Measurements from ENCODE around the gene GFY. TPM values are rescaled to one million over a fixed set of nuclear protein-coding genes. Genes with fewer than 3 reads are reported as not detected.

GFY gene
- total and polyA plus RNA-seq, 9 of the 15 experiments (the other 6 are each of a cell fraction or from before 2014, with no cell fraction given), result 0.06 to 0.40 (median 0.19) TPM; not detected in 3

DNA sequence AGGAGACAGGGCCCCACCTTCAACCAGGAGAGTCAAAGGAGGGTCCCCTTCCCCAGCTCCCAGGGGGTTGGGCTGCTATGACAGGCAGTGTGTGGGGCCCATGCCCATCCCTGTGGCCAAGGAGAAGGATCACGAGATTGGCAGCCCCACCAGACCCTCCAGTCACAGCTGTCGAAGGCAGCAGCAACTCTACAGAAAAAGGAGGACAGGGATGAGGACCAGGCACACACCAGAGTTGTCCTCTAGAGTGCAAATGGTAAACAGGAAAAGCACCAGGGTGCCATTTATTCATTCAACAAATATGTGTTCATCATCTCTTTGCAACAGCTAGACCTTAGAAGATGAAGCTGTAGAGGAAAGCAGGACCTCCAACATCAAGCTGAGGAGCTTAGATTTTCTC is 6.0 kb upstream of the GFY start (continued):
- TF ChIP-seq, protein P1, sequence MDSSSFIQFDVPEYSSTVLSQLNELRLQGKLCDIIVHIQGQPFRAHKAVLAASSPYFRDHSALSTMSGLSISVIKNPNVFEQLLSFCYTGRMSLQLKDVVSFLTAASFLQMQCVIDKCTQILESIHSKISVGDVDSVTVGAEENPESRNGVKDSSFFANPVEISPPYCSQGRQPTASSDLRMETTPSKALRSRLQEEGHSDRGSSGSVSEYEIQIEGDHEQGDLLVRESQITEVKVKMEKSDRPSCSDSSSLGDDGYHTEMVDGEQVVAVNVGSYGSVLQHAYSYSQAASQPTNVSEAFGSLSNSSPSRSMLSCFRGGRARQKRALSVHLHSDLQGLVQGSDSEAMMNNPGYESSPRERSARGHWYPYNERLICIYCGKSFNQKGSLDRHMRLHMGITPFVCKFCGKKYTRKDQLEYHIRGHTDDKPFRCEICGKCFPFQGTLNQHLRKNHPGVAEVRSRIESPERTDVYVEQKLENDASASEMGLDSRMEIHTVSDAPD (CRISPR knock-in tag; IDR thresholded peaks at IDR 0.05), result no peak

DNA sequence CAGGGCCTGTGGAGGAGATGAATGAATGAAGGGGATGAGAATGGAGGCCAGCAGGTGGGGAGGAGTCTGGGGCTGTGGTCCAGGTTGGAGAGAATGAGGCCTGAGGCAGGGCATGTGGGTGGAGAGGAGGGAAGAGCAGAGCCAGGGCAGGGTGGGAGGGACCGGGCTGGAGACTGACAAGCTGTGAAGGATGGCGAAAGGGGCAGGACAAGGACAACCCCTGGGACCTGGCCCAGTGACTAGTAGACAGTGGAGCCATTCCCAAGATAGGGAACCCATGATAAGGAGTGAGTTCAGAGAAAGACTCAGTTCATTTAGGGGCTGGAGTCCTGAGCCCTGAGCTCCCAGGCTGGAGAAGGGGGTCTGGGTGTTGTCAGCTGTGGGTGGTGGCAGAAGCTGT is 5.0 kb upstream of the GFY start:
- H4K20me1 ChIP-seq (replicated peaks; ENCODE audit: control insufficient read depth, insufficient read depth, low read length), result no peaks in the 10 kb centered on the region
- WGBS (ENCODE audit: insufficient coverage, low coverage, missing lambda C conversion rate), result no CpG with 5 or more reads among the region's 2 CpGs
- H3K4me3 ChIP-seq, result no peak overlapping the region
- no peaks in the 10 kb centered on the region for H3K9me3 ChIP-seq (replicated peaks; ENCODE audit: control insufficient read depth, insufficient read depth, low read depth, low read length)
- peaks cover 38 to 45% of the 10 kb centered on the region in 2 experiments for H3K4me1 ChIP-seq (replicated peaks in 1 of 2; ENCODE audit: control insufficient read depth in 2 of 2, insufficient read depth in 2 of 2, low read length in 2 of 2)
- no TSS peak for BruUV-seq (replicated peaks)
- peak overlapping the region; percentile 21; the same call in 1 of the 3 replicates for H3K27ac ChIP-seq (ENCODE audit: extremely low read depth, low read depth, low read length)
- FAIRE-seq, result peak; percentile 44
- TF ChIP-seq, protein P2, sequence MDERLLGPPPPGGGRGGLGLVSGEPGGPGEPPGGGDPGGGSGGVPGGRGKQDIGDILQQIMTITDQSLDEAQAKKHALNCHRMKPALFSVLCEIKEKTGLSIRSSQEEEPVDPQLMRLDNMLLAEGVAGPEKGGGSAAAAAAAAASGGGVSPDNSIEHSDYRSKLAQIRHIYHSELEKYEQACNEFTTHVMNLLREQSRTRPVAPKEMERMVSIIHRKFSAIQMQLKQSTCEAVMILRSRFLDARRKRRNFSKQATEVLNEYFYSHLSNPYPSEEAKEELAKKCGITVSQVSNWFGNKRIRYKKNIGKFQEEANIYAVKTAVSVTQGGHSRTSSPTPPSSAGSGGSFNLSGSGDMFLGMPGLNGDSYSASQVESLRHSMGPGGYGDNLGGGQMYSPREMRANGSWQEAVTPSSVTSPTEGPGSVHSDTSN (CRISPR knock-in tag; IDR thresholded peaks at IDR 0.05; ENCODE audit: low read depth), result no peak
- TF ChIP-seq, protein P2 (tag; conservative IDR thresholded peaks at IDR 0.05; ENCODE audit: low read depth), result peak; percentile 67
- TF ChIP-seq, protein P3, sequence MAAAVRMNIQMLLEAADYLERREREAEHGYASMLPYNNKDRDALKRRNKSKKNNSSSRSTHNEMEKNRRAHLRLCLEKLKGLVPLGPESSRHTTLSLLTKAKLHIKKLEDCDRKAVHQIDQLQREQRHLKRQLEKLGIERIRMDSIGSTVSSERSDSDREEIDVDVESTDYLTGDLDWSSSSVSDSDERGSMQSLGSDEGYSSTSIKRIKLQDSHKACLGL (CRISPR knock-in tag; IDR thresholded peaks at IDR 0.05; ENCODE audit: borderline replicate concordance, poor library complexity, severe bottlenecking), result no peak
- TF ChIP-seq, protein P4, sequence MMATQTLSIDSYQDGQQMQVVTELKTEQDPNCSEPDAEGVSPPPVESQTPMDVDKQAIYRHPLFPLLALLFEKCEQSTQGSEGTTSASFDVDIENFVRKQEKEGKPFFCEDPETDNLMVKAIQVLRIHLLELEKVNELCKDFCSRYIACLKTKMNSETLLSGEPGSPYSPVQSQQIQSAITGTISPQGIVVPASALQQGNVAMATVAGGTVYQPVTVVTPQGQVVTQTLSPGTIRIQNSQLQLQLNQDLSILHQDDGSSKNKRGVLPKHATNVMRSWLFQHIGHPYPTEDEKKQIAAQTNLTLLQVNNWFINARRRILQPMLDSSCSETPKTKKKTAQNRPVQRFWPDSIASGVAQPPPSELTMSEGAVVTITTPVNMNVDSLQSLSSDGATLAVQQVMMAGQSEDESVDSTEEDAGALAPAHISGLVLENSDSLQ (IDR thresholded peaks at IDR 0.05), result peak; percentile 62
- TF ChIP-seq, protein P5, sequence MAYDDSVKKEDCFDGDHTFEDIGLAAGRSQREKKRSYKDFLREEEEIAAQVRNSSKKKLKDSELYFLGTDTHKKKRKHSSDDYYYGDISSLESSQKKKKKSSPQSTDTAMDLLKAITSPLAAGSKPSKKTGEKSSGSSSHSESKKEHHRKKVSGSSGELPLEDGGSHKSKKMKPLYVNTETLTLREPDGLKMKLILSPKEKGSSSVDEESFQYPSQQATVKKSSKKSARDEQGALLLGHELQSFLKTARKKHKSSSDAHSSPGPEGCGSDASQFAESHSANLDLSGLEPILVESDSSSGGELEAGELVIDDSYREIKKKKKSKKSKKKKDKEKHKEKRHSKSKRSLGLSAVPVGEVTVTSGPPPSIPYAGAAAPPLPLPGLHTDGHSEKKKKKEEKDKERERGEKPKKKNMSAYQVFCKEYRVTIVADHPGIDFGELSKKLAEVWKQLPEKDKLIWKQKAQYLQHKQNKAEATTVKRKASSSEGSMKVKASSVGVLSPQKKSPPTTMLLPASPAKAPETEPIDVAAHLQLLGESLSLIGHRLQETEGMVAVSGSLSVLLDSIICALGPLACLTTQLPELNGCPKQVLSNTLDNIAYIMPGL (CRISPR knock-in tag; IDR thresholded peaks at IDR 0.05), result 0 out of 2 replicates have a peak, but pooled peaks have one; percentile 2
- no peak for TF ChIP-seq SMARCE1 (IDR thresholded peaks at IDR 0.05)
- TF ChIP-seq E2F3 (CRISPR knock-in tag; IDR thresholded peaks at IDR 0.05), result no peak
- CTCF ChIA-PET (ENCODE audit: low intra/inter-chr PET ratio), result interaction anchor here (0.5 kb wide), 1 partner anchor 1186 kb away, joined by 3 read pairs; no protein-coding TSS in a partner anchor
- peak overlapping the region; percentile 75 for H3K4me2 ChIP-seq (ENCODE audit: insufficient read depth, low read length)
- H3K36me3 ChIP-seq (ENCODE audit: control insufficient read depth, insufficient read depth, low read length), result no peaks in the 10 kb centered on the region
- in situ Hi-C loops (cut with MboI), result no loop called here
- peak in 2 of 4 experiments; percentile 64 for DNase-seq (ENCODE audit: extremely low read depth in 1 of 4, low spot score in 3 of 4)
- intact Hi-C loops (cut with micrococcal nuclease), result no loop called here
- H2AFZ ChIP-seq (ENCODE audit: low read depth, low read length), result peak overlapping the region; percentile 85
- ATAC-seq, result no peak
- POLR2A ChIA-PET, result interaction anchor here (0.6 to 1.3 kb wide), 3 partner anchors 8 to 28 kb away, joined by 3 to 6 read pairs (median 4); no protein-coding TSS in a partner anchor
- no peaks in the 10 kb centered on the region for H3K79me2 ChIP-seq (ENCODE audit: control insufficient read depth, insufficient read depth, low read length)
- H3K9me1 ChIP-seq (ENCODE audit: control insufficient read depth, insufficient read depth, low read length), result no peaks in the 10 kb centered on the region
- H3K9ac ChIP-seq (ENCODE audit: insufficient read depth in 1 of 2, low read depth in 2 of 2, low read length in 2 of 2), result peak overlapping the region; percentile 48 to 80; a peak in 2 of 4 replicates
- H3K27me3 ChIP-seq (ENCODE audit: control insufficient read depth in 2 of 2, insufficient read depth in 2 of 2, low read length in 2 of 2), result no peaks in the 10 kb centered on the region
